GM21515 (cell line): ENCODE data around the gene PRR15L.
A peak's percentile ranks its signal among the peaks of the same experiment; 100 is the strongest.

Experiments
- ATAC-seq: cut with Tn5 transposase; IDR thresholded peaks from one replicate; pipeline ENCODE4 v1.9.1; 2021; ENCODE audit not compliant: unreplicated experiment

The PRR15L gene

DNA sequence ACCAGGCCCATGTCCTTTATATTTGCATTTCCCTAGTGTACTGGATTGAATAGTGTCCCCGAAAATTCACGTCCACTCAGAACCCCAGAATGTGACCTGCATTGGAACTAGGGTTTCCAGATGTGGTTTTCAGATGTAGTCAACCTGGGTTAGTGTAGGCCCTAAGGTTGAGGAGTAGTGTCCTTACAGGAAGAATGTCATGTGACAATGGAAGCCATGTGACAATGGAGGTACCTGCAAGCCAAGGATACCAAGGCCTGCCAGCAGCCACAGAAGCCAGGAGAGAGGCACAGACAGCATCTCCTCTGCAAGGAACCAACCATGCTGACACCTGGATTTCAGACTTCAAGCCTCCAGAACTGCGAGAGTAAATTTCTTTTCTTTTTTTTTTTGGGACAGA, 5.2 kb upstream of the PRR15L start:
- ATAC-seq = no peak

DNA sequence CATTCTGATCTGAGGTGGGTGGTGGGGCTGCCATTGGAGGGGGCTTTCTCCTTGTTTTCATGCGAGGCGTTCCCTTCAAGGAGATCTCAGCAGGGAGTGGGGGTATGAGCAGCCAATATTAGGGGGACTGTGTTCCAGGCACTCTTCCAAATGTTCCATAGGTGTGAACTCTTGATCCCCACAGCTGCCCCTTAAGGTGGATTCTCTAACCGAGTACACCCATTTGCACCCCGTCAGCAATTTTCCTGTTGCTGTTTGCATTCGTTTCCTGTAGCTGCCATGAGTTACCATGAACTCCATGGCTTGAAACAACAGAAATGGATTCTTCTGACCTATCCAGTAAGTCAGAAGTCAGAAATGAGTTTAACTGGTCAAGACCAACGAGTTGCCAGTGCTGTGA, 3.7 kb upstream of the PRR15L start:
- ATAC-seq = no peak

DNA sequence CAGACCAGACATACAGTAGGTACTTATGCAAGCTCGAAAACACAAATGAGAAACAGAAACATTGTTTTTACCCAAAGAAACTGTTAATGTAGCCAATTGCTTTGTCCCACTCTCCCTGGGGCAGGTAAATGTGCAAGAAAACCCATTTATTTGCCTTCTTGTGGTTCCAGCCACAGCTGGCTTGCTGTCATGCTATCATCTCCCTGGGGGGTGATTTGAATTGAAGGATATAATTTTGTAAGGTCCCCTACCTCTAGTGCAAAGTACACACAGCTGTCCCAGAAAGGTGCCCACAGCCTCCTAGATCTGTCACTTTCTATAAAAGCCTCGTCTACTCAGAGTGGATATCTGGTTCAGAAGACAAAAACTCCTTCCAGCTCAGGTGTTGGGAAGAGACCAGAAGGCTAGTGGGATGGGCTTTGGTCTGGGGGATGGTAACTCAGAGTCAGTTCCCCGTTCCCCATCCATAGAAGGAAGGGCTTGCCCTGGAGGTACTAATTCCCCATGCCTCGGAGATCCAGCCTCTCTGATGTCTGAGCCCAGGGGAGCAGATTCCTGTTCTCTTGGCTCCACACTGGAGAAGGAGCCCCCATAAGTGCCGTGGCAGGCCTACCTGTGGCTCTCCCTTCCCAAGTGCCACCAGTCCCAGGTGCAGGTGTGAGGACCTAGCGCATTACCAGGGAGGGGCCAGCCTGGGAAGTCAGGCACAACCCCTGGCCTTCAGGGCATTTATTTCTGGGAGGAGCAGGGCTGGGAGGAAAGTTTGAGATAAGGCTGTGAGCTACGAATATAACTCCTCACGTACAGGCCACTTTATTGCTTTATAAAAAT, 2.4 kb upstream of the PRR15L start:
- no peak for ATAC-seq

DNA sequence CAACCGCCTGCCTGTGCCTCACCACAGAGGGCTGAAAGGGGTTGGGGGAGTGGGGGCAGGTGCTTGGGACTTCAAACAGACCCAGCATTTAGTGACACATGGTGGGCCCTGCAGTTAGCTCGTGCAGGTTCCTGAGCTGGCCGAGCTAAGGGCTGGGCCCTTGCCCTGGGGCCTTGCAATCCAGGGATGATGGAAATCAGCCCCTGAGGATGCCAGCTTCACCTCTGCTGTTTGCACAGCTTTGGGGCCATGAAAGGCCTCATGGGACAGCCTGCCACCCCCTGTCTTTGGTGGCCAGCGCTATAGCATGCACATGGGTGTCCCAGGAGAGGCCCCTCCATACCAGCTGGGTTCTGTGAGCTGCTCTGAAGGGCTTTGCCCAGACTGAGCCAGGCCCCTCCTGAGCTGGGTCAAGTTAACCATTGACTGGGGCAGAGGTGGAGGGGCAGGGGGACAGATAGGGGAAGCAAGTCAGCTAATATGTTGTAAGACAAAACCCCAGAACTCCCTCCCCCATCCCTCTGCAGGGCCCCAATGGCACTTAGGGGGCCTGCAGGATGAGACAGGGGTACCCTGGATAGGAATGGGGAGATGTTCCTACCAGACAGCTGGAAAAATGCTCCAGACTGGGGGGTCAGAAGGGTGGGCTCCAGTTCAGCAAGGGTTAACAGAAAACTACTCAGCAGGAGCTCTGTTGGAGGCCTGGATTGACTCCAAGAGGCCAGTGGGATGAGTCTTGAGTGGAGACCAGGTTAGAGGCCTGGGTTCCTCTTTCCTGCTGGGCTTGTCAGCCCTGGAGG, 692 bp downstream of the PRR15L start:
- no peak for ATAC-seq

DNA sequence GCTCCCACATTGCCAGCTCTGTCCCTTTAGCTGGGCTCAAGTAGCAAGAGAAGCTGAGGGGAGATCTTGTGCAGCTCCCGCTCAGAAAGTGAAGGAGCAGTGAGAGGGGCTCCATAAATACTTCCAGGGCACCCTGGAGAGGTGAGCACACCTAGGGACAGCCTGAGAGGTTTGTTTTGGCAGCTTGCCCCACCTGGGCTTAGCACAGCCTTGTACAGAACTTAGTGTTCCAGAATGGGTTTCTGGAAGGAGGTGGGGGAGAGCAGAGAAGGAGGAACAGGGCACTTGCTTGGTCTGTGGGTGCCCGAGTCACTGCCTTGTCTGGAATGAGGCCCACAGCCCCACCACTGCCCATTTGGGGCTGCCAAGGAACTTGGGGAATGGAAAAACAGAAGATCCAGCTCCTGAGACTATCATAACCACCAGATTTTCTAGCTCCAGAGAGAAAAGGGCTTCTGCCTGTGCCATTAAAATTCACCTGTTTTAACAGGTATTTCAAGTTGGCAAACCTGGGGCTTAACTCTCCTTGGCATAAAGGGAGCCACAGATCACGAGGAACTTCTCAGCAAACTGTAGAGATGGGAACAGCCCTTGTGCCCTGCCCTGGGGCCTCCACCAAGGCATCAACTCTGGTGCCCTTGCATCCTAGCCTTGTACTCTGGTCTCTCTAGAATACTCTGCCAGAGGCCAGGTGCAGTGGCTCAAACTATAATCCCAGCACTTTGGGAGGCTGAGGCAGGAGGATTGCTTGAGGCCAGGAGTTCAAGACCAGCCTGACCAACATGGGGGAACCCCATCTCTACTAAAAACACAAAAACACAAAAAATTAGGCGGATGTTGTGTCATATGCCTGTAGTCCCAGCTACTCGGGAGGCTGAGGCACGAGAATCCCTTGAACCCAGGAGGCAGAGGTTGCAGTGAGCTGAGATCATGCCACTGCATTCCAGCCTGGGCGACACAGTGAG, 1.9 kb downstream of the PRR15L start:
- ATAC-seq = no peak

DNA sequence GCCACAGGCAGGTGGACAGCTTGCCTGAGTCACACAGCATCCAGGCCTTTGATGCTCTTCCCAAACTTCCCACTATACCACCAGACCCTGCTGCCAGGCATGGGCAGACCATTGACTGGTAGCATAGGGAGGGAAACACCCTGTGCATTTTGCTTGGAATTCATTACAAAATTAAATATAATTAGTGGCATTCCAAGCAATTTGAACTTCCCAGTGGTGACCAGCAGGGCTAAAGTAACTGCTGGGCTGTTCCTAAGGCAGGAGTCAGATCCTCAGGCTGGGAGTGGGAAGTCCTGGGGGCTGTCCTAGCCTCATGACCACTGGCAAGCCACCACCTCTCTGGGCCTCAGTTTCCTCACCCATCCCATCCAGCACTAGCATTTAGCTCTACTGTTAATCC, 3.8 kb downstream of the PRR15L start:
- no peak for ATAC-seq

DNA sequence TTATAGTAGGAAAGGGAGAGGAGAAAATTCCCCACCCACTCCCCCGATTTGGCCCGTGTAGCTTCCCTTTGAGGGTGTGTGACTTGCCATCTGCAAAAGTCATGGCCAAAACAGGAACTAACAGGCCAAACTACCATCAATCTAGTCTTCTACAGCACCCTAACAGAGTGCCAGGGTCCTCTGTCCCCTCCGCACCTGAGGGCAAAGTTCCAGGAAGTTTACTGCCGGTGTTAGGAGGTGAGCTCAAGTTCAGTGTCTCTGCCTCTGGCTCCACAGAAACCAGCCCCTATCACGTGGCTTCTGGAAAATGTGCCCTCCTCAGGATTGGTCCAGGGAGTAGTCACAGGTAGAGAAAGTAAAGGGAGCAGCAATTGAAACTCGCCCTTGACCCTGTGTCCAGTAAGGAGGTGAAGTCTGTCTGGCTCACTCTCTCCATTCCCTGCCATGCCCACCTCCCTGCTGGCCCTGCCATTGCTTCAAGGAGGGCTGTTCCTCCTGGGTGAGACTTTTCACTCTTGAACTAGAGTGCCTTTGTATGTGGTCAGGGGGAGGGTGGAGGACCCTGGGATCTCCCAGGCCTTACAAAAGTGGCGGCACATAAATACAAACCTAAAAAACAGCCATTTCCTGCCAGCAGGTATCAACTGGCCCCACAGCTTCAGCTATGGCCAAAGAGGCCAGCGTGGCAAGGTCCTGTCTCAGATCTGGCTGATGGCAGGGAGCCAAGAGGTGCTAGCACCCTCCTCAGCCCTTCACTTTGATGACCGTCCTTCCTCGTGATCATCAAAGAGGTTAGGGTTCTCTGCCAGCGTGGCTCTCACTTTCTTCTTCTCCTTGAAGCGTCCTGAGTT, 5.3 kb downstream of the PRR15L start:
- no peak for ATAC-seq

DNA sequence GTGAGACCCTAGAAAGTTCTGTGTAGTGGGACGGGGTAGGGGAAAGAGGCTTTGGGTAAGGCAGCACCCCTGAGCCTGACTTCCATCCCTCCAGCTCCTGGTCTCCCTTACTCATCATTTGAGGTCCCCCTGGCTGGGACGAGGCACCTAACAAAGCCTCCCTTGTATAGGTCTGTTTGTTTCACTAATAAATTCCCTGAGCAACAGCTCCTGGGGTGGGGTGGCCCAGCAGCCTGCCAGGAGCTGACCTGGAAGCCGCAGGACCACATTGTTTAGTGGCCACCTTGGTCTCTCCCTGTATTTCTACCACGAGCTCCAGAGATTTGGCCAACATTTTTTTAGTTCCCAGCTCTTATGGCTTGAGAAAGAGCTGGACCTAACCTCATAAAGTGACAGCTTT, 7.2 kb downstream of the PRR15L start:
- ATAC-seq = no peak

DNA sequence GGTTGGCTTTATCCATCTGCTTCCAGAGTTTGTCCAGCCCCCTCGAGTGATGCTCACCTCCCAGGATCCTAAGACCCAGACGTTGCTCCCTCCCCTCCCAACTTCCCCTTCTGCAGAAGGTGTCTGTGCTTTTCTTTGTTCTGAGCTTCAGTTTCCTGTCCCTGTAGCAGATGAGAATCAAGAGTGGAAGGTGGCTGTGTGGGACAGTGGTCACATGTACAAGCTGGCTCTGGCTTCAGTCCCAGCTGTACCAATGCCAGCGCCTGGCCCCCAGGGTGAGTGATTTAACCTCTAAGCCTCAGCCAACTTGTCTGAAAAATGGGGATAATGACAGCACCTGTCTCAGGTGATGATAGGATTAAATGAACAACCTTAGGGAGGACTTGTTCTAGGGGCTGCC, 7.7 kb downstream of the PRR15L start:
- ATAC-seq = no peak

DNA sequence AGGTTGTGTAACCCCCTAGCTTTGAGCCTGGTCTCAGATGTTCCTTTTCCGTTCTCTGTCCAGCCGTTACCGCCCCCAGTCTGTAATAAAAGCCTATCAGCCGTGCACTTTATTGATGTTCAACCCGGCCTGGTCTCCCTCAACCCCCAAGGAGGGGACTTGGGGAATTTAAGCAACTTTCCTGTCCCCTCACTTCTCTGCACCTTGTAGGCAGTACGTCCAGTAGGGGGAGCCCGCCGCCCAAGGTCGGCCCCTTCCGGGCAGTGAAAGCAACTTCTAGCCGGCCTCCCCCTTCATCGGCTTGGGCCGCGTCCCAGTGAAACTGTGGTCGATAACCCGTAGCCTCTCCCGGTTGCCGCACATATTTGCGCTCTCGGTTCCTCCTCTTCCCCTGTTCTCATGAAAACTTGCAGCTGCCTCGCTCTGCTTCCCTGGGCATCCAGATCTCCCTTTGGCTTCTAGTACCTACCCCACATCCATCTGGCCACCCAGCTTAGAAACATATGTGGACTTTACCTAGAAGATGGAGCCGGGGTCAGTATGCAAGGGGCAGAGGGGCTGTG, 8.4 kb downstream of the PRR15L start:
- no peak for ATAC-seq

DNA sequence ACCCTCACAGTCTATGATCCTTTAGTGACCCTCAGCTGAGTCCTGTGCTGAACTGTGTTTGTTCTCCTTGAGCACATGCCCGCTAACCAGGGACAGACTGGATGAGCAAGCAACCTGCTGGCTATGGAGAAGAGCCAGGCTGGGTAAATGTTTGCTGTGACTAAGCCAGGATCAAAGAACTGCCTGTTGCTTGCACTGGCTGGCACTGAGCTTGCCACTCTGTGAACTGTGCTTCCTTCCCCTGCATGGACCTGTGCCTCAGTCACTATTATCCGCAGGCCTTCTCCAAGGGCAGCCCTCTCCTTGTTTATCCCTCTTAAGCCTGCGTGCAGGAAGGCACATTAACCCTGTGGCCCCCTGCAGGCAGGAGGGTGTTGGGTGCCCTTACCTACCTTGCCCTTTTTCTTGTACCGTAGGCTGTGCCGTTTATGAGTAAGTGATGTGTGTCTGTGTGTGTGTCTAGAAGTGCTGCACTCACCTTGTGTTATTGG, 8.9 kb downstream of the PRR15L start:
- ATAC-seq = no peak

DNA sequence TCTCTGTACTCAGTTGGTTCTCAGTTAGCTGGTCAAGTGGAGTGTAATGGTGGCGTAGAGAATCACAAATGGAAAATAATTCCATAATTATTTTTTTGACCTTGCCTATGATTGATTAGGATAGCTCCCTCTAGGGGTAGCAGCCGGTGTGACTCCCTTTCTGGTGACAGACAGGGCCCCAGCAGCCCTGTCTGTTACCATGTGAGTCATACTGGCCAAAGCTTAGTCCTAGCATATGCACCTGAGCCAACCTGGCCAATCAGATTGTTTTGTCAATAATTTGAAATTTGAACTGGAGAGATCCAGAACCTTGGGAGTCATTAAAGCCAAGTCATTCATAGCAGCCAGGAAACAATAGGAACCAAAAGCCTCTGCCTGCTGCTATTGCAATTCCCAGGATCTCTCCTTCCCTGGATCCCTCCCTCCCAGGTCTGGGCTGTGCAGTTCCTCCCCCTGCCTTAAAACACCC, 10.7 kb downstream of the PRR15L start:
- ATAC-seq = peak; percentile 46

DNA sequence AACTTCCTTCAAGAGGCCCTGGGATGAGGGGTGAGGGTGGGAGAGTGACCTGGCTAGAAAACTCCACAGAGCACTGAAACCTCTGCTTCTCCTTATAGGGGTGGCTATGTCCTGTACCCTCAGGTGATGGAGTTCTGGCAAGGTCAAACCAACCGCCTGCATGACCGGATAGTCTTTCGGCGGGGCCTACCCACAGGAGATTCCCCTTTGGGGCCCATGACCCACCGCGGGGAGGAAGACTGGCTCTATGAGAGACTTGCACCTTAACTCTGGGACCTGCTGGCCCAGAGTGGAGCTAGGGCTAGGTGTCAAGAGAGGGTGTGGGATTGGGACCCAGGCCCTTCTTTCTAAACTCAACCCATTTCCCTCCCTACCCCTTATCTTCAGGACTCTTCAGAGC, 11.2 kb downstream of the PRR15L start:
- no peak for ATAC-seq

DNA sequence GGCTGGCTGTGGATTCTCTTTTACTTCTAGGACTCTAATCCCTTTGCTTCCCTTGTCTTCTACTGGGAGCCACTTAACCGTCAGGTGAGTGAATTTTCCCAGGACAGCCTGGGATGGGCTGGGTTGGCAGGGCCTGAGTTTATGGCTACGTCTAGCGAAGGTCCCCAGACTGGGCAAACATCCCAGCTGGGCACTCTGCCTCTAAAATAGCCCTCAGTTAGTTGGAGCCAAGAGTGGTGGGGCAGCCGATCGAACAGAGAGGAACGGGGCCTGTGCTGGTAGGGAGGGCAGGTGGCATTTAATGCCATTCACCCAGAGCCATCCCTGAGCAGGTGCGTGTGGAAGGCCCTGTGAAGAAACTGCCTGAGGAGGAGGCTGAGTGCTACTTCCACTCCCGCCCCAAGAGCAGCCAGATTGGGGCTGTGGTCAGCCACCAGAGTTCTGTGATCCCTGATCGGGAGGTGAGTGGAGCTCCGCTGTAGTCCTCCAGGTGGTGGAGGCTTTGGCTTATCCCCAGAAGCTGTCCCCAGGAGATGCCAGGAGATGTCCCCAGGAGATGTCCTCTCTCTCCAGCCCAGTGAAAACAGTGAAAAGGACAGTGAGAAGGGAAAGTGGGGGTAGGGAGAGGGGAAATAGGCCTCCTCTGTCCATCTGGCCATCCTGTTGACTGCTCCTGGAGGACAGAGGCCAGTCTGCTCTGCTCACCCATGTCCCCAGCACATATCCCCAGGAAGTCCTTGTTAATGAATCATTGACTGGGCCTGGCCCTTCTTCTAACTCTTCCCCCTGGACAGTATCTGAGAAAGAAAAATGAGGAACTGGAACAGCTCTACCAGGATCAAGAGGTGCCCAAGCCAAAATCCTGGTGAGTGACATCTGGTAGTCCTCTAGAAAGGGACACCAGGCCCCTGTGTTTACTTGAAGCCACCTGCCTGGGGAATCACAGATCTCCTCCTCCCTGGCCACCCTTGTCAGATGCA, 11.9 kb downstream of the PRR15L start:
- ATAC-seq = no peak

DNA sequence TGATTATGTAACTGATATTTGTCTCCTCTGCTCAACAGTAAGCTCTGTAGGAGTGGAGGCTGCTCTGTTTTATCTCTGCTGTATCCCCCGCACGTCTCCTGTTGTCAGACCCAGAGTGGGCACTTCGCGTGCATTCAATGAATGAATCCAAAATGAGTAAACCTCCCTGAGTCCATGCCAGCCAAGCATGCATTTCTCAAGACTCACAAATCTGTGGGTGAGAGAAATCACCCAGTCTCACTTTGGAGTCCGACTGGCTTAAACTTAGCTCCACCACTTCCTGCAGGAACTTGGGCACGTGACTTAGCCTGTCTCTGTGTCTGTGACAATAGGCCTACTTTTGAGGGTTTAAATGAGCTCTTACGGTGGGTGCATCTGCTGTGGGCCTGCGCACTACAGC, 12.6 kb downstream of the PRR15L start:
- ATAC-seq = no peak

DNA sequence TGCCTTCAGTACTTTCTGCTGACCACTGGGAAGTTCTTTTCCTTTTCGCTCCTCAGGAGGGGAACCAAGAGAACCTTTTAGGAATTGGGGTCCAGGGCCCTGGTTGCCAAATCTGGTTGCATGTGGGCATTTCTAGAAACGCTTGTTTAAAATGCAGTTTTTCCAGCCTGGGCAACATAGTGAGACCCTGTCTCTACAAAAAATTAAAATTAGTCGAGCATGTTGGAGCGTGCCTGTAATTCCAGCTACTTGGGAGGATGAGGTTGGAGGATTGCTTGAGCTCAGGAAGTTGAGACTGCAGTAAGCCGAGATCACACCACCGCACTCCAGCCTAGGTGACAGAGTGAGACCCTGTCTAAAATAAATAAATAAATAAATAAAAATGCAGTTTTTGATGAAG, 15.1 kb downstream of the PRR15L start:
- no peak for ATAC-seq

DNA sequence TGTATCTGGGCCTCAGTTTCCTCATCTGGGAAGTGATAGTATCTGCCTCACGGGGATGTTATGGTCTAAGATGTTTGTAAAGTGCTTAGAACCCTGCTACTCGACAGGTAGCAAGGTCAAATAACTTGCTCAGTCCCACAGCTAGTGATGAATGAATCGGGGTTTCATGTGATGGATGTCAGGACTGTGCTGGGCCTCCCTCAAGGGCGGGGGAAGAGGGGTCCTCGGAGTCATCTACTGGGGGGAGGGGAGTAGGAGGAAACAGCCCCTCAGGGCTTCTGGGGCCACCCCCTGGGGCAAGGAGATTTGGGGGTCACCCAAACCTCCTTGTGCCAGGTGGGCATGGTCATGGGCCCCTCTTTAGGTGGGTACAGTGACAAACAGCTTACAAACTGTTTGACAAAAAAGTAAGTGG, 15.6 kb downstream of the PRR15L start:
- no peak for ATAC-seq

DNA sequence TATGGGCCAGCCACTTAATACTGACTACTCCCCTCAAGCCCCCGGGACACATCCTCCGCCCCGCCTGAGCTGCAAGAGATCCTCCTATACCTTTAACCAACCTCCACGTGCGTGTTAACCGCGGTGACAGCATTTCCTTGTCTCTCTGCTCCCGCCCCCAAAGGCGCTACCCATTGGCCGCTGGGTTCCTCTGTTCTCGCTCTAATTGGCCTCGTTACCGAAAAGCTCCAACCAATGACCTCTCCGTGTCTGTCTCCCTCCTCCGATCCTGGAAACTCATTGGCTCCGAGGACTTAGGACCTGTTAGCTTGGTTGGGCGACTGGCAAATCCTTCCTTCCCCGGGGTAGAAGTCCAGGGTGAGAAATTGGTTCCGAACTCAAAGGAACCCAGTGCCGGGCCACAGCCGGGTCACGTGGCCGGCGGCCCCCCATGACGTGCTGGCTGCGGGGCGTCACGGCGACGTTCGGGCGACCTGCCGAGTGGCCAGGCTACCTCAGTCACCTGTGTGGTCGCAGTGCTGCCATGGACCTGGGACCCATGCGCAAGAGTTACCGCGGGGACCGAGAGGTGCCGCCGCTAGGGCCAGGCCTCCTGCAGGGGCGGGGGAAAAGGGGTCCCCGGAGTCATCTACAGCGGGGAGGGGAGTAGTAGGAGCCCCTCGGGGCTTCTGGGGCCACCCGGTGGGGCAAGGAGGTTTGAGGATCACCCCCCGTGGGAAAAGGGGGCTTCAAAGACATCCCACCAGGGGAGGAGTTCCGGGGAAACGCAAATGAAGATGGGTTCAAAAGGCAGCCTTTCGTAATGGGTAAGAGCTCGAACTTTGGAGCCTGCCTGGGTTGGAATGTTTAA, 16.2 kb downstream of the PRR15L start, which contains the start of gene PNPO:
Gene PNPO, plus strand, starts transcription at position 326 of the 850 bp plus-strand sequence. Its CDS starts 105 bp downstream, at position 431.
- ATAC-seq = peak; percentile 89
